GM21723 (cell line): Measurements from ENCODE around the gene TBCCD1.

ENCODE experiments used
- ATAC-seq: cut with Tn5 transposase; IDR thresholded peaks from one replicate; pipeline ENCODE4 v1.9.1; 2021; ENCODE audit warnings: mild to moderate bottlenecking, moderate library complexity; ENCODE audit not compliant: unreplicated experiment

The TBCCD1 gene, protein sequence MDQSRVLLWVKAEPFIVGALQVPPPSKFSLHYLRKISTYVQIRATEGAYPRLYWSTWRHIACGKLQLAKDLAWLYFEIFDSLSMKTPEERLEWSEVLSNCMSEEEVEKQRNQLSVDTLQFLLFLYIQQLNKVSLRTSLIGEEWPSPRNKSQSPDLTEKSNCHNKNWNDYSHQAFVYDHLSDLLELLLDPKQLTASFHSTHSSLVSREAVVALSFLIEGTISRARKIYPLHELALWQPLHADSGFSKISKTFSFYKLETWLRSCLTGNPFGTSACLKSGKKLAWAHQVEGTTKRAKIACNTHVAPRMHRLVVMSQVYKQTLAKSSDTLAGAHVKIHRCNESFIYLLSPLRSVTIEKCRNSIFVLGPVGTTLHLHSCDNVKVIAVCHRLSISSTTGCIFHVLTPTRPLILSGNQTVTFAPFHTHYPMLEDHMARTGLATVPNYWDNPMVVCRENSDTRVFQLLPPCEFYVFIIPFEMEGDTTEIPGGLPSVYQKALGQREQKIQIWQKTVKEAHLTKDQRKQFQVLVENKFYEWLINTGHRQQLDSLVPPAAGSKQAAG

DNA sequence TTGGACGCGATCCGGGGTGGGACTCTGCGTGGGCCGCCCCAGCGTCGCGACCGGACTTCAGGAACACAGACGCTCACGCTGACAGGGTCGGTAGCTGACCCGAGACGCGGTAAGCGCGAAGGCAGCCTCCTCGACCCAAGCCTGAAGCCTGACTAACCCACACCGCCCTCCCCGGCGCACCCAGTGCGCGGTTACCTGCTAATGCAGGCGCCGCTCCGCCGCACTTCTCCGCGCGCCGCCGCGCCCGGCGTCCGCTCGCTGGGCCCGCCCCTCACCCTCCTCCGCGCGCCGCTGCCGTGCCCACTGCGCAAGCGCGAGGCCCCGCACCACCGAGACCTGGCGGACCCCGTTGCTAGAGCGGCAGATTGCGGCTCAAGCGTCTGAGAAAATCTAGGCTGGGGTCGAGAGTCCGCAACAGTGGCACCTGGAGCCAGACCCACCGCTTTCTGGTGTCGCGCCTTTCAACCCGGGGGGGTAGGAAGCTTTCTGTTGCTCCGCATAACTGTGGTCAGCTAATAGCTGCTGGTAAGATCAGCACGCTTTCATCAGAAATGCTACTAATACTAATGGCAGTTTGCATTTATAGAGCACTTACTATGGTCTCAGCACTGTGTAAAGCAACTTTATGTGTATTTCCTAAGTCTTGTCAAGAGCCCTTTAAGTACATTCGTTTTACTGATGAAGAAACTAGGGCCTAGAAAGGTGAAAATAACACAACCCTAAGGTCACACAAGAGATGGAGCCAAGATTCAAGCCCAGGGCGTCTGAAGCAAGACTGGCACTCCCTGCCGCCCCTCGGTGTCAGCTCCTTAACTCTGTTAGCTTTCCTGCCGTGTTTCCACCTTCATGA is at the start of gene TBCCD1:
TSS of gene TBCCD1 (minus strand) at position 268 of the 850 bp plus-strand sequence. CDS start 3,010 bp downstream, outside the sequence.
- peak; percentile 46 for ATAC-seq

DNA sequence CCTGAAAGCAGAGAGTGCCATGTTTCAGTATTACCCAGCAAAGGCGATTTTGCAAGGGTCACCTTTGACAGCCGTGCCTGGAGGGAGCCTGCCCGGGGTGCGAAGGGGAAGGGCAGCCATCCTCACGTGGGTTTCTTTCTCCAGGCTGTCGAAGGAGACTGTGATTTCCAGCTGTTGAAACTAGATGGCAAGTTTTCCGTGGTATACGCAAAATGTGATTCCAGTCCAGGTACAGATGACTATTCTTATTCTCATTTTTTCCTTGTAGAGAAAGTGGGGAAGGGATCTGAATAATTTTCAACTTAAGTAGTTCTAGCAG is 49.1 kb upstream of the TBCCD1 start:
- ATAC-seq, result no peak

DNA sequence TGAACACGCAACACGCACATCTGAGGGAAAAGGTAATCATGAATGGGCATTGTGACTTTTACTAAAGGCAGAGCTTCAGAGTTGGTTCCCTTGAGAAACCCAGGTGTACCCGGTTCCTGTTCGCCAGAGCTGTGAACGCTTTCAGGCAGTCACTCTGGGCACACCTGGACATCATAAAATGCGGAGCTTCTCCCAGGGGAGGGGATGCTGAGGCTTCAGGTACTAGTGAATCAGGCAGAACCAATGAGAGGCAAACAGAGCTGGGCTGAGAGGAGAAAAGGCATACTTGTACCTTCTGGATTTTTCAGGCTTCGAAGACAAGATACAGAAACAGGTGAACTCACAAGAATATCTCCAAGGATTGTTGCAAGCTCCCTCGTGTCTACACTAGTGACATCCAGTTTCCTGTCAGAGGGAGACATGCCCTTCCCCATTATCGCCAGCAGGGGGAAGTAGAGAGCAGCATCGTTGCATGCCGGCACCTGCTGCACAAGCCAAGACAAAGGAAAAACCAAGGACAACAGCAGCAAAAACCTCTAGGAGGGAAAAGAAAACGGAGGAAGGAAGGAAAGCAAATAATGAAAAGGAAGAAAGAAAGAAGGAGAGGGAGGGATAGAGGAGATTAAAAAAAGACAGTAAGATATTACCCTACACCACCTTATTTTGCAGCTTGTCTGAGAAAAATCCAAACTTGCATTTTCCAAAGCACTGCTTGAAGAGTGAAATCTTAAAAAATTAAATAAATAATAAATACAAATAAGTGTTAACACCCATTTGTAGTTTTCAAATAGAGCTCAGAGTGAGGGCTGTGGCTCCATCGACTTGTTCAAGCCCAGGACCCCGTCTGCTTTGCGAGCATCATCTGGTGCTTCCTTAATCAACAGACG is 47.7 kb upstream of the TBCCD1 start:
- ATAC-seq, result no peak

DNA sequence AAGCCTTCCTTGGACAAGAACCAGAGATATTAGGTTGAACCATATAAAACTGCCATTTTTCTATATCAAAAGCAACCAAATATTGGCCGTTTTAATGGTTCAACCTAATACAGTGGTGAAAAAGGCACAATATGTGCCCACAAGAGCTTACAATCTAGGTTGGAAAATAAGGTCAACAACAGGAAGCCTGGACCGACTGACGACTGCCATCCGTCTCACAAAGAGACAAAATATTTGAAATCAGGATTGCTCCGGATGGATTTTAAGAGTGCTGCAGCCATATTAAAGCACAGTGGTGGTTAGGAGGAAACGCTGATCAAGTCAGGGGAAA is 47.1 kb upstream of the TBCCD1 start:
- ATAC-seq, result no peak

DNA sequence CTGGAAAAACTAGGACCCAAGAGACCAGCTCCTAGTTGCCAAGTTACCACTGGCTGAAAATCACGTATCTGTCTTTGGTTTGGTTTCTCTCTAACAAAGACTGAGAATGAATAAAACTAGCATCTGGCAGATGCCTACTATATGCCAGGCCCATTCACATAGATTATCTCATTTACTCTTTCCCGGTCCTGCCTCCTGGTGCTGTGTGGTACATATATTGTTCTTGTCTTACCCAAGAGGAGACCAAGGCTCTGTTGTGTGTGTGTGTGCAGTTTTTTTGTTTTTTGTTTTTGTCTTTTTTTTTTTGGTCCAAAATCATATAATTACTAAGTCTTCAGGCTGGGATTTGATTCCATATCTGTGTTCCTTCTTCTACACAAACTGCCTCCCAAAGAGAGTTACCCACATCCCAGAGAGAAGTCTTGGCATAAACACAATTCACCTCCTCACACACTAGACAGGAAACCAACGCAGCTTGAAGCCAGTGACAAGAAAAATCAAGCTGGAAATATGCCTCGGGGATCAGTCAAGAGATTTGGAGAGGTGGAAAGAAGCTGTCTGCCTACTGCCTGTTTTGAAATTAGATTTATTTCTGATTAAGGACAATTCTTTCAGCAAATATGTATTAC is 46.6 kb upstream of the TBCCD1 start:
- ATAC-seq, result no peak

DNA sequence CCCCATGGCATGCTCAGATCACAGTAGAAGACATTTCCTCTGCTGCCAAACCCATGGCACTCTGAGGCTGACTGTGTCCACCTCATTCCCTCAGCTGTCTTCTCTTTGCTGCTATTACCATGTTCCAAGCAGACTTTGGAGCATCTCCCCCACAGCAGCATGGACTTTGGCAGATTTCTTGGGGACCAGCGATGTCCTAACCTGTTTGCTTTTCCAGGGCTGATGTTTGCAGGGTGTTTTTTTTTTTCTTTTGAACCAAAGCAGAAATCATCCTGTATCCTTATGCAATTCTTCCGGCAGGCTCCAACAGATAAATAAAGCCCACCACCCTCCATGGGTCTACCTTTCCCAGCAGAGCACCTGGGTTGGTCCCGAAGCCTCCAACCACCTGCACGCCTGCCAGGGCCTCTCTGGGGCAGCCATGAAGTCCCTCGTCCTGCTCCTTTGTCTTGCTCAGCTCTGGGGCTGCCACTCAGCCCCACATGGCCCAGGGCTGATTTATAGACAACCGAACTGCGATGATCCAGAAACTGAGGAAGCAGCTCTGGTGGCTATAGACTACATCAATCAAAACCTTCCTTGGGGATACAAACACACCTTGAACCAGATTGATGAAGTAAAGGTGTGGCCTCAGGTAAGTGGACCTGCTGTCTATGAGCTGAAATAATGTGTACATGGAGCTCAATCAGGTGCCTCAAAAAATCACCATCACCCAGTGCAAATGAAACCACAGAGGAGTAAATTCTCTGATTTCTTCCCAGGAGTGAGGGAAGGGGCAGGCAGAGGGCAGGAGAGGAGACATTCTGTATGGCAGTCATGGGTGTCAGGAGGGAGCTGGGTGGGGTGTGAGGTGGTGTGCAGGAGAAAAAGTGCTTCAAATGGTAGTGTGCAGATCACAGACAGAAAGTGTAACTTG is 45.8 kb upstream of the TBCCD1 start, which contains the start of gene AHSG:
TSS of gene AHSG (plus strand) at position 340 of the 916 bp plus-strand sequence. CDS start at position 422, 82 bp downstream.
- no peak for ATAC-seq

DNA sequence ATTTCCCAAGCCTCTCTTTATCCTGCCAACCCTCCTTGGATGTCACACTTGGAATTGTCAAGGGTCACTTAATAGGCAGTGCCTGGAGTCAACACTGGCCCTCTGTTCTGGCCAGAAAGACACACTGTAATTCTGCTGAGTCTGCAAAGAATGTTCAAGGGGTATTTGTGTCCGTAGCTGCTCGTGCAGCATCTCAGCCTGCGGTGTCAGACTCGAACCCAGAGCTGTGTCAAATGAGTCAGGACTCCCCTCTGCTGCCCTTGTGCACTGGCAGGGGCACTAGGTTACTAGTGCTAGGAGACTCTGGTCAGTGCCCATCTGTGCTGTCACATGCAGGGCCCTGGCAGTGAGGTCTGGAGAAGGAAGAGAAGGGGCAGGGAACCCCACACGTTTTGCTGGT is 44.9 kb upstream of the TBCCD1 start:
- no peak for ATAC-seq

DNA sequence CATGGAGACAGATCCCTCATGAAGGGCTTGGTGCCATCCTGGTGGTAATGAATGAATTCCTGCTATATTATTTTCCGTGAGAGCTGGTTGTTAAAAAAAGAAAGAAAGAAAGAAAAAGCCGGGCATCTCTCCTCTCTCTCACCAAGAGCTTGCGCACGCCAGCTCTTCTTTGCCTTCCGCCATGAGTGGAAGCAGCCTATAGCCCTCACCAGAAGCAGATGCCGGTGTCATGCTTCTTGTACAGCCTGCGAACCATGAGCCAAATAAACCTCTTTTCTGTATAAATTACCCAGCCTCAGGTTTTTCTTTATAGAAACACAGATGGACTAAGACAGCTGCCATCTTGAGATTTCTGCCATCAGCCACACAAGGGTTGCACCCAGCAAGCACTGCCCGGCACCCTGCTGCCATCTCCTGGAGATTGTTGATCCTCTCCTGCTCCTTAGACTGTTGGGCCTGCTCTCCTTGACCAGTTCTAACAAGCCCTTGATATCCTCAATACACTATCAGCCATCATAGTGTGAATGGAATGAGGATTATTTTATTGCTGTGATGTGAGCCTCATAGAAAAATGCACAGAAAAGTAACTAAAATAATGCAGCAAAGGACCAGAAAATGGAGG is 42.2 kb upstream of the TBCCD1 start:
- ATAC-seq, result no peak

DNA sequence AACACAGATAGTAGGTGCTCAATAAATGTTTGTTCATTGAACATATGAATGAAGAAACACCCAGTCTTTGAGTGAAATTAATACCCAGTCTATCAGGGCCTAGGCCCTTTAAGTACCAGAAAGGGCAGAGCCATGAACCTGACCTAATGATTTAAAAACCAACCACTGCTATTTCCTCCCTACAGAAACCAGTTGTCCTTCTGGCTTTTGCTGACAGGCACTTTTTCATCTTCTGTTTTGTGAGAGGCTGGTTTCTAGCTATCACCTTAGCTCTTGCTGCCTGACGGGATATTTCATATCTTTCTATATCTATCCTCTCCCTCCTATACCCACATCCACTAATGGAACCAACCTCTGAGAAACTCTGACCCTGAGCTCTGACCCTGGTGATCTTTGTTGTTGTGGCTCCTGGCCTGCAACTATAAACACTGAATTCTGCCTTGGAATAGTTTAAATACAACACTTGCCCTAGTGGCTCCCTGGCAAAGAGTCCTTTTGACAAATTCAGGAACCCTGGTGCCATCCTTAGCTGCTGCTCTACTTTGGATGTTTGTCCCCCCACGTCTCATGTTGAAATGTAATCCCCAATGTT is 41.6 kb upstream of the TBCCD1 start:
- no peak for ATAC-seq

DNA sequence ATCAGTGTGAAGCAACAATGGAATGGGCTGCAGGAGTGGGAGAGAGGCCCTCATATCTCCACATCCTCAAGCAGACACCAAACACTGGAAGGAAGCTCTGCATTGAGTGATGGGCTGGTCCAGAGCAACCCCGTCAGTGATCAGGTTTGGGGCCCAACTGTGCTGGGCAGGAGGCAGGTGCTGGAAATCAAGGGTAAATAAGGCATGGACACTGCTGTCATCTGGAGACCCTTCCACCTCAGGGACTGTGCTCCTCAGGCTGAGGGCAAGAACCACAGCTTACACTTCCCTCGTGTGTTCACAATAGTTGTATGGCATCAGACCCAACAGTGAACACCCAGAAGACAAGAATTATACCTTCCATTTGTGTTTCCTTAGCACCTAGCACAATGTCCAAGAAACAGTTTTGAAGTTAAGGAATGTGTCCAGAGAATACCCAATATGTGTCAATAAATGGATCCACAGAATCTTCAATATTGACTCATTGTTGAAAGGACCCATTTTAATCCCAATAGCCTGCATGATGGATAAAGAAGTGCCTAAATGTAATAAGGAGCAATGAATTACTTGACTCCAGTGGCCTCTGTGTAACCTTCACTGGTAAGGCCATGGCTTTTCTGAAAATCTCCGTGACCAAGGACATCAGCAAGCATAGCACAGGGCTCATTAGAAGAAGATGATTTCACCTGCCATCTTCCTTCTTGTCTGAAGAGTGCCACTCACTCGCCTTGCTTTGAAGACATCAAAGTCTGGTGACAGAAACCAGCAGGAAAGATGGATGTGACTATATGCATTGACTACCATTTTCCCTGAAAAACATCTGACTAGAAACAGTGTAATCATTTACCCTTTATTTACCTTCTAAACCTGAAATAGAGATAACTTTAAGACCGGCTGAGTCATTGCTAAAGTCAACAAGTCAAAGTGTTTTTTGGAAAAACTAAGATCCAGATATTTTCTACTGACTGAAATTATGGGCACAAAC is 38.7 kb upstream of the TBCCD1 start:
- ATAC-seq, result no peak

DNA sequence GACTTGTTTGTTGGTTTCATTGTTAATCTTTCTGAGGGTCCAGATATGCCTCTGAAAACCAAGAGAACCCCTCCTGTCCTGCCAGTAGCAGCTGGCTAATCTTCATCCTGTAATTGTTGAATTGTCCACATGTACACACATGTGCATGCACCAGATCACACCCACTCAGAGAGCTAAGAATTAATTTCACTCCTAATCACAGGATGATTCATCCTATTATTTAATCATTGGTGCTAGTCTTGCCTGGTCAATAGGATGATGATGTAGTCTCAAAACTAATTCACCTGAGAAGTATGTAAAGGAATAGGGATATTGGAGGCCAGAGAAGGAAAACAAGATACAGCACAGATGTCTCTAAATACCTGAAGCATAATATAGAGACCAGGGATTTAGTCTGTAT is 37.9 kb upstream of the TBCCD1 start:
- no peak for ATAC-seq

DNA sequence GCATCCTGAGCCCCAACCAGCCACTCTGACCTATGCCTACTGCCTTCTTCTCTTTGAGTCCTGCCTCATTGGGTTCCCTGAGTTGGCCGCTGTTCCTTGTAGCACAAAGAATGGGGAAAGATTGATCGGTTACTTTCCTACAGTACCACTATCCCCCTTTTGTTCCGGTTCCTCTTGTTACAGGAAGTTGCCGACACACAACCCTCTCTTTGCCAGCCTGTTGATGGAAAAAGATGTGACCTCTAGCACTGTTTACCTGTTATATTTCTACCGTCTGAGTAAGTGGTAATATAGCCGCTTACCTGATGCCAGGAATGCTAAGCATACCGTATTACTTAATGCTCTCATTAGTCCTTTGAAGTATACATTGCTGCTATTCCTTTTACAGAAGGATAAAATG is 36.0 kb upstream of the TBCCD1 start:
- ATAC-seq, result no peak

DNA sequence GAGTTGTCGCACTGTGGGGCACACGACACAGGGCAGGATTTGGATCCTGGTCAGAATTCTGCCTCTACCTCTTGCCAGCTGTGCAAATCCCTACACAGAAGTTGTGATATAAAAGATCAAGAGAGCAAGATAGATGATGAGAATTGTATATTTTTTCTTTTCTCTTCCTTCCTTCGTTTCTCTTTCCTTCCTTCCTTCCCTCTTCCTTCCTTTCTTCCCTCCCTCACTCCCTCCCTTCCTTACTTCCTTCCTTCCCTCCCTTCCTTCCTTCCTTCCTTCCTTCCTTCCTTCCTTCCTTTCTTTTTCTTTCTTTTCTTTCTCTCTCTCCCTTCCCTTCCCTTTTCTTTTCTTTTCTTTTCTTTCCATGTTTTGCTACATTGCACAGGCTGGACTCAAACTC is 33.8 kb upstream of the TBCCD1 start:
- ATAC-seq, result no peak

DNA sequence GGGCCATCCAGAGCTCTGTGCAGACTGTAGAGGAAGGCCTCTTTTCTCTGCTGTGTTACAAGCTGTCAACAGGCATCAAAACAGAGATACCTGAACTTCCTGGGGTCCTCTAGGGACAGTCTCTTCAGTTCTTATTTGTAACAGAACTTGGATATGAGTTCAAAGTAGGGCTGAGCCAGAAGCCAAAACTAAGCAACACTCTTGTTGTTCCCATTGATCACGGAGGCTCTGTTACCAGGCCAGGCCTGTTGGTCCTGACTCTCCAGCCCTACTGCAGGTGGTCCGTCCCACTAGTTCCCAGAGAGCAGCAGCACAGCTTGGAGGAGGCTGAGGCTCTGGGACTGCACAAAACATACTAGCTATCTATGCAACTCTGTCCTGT is 32.6 kb upstream of the TBCCD1 start:
- ATAC-seq, result no peak

DNA sequence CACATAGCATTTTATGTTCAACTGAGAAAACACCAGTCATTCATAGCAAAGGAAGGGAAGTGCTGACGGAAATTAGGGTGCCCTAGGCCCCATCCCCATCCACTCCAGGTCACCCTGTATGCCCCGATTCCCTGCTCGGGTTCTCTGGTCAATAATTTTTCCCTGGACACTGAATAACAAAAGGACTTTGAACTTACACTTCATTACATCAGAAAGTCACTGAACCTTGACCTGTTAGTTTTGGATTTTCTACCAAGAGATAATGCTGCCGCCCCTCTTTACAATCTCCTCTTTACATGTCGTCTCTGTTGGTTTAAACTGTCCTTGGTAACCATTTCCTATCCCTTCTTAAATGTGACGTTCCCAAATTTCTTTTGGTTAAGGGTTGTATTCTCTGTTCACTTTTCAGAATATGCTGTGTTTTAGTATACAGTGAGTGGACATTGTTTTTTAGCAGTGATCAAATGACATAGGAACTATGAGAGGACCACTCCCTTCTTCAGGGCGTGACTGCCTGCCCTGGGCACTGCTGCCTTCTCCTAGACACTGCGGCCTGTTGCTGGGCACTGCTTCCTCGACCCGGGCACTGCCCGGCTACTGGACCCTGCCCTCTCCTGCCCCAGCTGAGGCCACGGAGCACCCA is 32.1 kb upstream of the TBCCD1 start:
- no peak for ATAC-seq

DNA sequence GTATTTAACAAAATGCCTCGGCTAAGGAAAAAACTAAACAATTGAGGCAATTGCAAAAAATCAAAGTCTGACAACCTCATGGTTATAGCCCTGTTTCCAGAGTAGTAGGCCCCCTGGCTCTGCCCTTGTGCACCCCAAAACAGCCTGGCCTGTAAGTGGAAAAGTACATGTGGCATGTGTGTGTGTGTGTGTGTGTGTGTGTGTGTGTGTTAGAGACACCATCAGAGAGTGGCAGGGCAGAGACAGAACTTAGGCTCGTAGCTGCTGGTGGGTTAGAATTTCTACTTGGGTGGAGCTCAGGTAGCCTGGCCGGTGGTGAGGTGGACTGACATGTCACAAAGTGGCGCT is 31.6 kb upstream of the TBCCD1 start:
- ATAC-seq, result no peak
